Head of caudate nucleus (tissue), 42 donors: ENCODE results near the gene SLC39A12.

Source experiments
- DNase-seq, 42 donors: peaks; one replicate each; pipeline versions ENCODE4 v3.0.0 to v3.0.0-alpha.2; 2020 to 2021; ENCODE audit warnings: mixed read lengths in 7 of 42
- intact Hi-C: fragments of 100-400 bp; cut with DNase I; formaldehyde crosslinking; loops from one replicate; pipeline ENCODE4 v1.15.0; 2022

SLC39A12 gene

GRCh38 chr10:18021725-18022480, 70.2 kb downstream of the SLC39A12 start:
- no peak for DNase-seq
- intact Hi-C loops, result no loop called here

- intact Hi-C loops, result no loop called here
- DNase-seq, result no peak
Observed at GRCh38 chr10:18043148-18044006, 91.7 kb downstream of the SLC39A12 start.

GRCh38 chr10:18044976-18045720, 93.4 kb downstream of the SLC39A12 start:
- DNase-seq, result no peak
- intact Hi-C loops, result no loop called here

GRCh38 chr10:18056583-18056982, 104.9 kb downstream of the SLC39A12 start:
- intact Hi-C loops, result no loop called here
- DNase-seq, result no peak

GRCh38 chr10:18059826-18060559, 108.3 kb downstream of the SLC39A12 start:
- no peak for DNase-seq
- intact Hi-C loops, result no loop called here

GRCh38 chr10:18066947-18067346, 115.2 kb downstream of the SLC39A12 start:
- no peak for DNase-seq
- intact Hi-C loops, result no loop called here

GRCh38 chr10:18068401-18068800, 116.7 kb downstream of the SLC39A12 start:
- intact Hi-C loops, result no loop called here
- DNase-seq, result no peak

GRCh38 chr10:18071591-18071990, 119.9 kb downstream of the SLC39A12 start:
- DNase-seq, result no peak
- intact Hi-C loops, result no loop called here

GRCh38 chr10:18073314-18073713, 121.6 kb downstream of the SLC39A12 start:
- DNase-seq, result no peak

GRCh38 chr10:18075881-18076280, 124.2 kb downstream of the SLC39A12 start:
- peak in 30 of 42 donors; percentile 8 to 82 (median 52) for DNase-seq
- intact Hi-C loops, result no loop called here

More at GRCh38 chr10:18073314-18073713, 121.6 kb downstream of the SLC39A12 start:
- intact Hi-C loops, result no loop called here

- DNase-seq, result no peak
- intact Hi-C loops, result no loop called here
Observed at GRCh38 chr10:18079665-18080295, 128.1 kb downstream of the SLC39A12 start.

GRCh38 chr10:18082381-18082780, 130.7 kb downstream of the SLC39A12 start:
- peak in 30 of 42 donors; percentile 17 to 75 (median 38) for DNase-seq
- intact Hi-C loops, result no loop called here

- no peak for DNase-seq
- intact Hi-C loops, result no loop called here
Observed at GRCh38 chr10:18085855-18086254, 134.1 kb downstream of the SLC39A12 start.

GRCh38 chr10:18086746-18087145, 135.0 kb downstream of the SLC39A12 start:
- intact Hi-C loops, result no loop called here
- DNase-seq, result no peak

- intact Hi-C loops, result no loop called here
- DNase-seq, result peak in 1 of 42 donors; percentile 13
Observed at GRCh38 chr10:18087355-18087754, 135.6 kb downstream of the SLC39A12 start.
